ENCODE data around the gene C9orf50.
"Not testable (repeated sequence)": the region's sequence is repeated elsewhere in the genome, so short reads cannot be mapped to it uniquely, and the experiment has no call there.

C9orf50 gene, protein sequence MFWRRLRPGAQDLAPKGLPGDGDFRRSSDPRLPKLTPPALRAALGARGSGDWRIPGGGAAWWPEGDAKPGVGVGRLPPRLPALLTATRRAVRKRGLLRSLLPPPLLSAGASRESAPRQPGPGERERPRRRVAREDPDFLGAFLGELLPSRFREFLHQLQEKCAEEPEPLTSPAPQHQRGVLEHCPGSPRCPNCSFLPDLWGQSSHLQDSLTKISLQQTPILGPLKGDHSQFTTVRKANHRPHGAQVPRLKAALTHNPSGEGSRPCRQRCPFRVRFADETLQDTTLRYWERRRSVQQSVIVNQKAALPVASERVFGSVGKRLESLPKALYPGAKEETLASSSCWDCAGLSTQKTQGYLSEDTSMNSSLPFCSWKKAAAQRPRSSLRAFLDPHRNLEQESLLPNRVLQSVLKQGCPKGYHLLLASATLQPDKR

GRCh38 chr9:129620669-129621295, at the start of gene C9orf50:
C9orf50 (minus strand) TSS chr9:129621101; CDS start chr9:129620574, 527 bp downstream.
- DNase-seq = peak; percentile 87

- no peak for DNase-seq
Measured at GRCh38 chr9:129669946-129670345, 49.0 kb upstream of the C9orf50 start.

DNA sequence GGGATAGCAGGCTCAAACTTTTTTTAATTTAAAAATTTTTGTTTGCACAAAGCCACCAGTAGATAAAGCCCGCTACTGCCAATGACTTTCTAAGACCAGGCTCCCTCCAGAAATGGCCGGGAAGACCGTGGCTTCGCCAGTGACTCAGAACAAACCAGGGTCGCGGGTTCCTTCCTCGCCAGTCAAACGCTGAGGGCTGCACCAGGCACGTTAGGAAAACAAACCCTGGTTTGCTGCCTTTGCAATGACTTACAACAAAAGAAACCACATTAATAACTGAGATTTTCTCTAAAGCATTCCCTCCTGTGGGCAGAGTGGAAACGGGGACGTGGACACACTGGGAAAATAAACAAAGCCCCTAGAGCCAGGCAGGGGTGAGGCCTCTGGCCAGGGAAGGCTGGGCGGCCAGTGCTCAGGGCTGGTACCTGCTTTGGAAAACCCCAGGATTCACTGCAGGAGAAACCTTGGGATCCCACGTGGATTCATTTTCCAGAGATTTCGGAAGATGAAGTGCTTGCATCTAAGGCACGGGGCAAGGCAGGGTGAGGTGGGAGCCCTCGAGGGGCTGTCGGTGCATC, 48.3 kb upstream of the C9orf50 start:
- no peak for DNase-seq

DNA sequence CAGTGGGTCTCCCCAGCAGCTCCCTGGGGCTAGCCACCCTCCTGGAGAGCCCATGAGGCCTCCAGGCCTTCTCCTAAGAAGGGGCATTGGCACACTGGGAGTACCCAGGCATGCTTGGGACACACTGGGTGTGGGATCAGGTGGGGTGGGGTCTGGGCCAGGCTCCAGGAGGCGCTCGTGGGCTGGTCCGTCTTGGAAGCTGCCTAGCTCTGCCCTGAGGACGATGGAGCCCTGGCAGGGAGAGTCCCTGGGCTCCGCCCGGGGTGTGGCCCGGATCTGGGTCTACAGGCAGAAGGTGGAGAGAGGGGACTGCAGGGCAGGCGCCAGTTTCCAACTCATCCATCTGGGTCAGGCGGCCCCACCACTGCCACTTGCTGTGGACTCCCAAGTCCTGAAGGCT, 46.9 kb upstream of the C9orf50 start:
- no peak for DNase-seq

GRCh38 chr9:129667378-129667777, 46.5 kb upstream of the C9orf50 start:
- DNase-seq = no peak

DNA sequence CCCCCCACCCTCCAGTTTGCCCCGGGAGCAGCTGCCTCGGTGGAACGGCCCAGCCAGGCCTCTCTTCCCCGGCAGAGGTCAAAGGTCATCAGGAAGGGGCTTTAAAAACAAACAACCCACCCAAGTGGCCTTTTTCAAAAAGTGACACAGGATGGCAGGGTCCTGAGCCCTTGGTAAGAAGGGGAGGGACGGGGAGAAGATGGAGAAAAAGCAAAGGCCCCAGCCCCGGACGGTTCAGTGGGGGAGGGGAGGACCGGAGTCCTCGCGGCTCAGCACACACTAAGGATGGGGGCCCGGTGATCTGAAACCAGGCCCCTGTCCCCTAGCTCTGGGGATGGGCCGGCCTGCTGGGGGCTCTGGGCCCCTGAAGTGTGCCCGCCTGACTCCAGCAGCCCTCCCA, 45.7 kb upstream of the C9orf50 start:
- DNase-seq = no peak

DNA sequence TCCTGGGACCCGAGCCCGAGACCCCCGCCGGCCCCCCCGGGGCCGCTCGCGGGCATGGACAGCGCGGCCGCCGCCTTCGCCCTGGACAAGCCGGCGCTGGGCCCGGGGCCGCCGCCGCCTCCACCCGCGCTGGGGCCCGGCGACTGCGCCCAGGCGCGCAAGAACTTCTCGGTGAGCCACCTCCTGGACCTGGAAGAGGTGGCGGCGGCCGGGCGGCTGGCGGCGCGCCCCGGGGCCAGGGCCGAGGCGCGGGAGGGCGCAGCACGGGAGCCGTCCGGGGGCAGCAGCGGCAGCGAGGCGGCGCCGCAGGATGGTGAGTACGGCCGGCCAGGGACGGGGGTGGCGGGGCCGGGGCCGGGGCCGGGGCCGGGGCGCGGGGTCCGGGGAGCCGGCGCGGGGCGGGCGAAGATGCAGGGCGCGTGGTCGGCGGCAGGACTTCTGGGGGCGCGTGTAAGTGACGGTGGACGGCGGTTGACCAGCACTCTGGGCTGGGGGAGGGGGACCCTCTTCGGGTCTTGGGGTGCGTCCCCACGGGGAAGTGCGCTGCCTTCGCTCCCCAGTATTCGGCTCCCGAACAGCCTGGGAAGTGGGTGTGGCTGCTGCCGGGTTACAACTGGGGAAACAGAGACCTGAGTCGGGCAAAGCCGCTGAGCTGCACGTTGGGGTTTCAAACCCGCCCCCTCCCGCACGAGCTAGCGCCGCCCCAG, 45.1 kb upstream of the C9orf50 start:
- no peak for DNase-seq

- DNase-seq = no peak
Measured at GRCh38 chr9:129665389-129665775, 44.5 kb upstream of the C9orf50 start, which contains the start of gene PRRX2. PRRX2 (plus strand) TSS chr9:129665647; CDS start chr9:129665868, 221 bp downstream.

- no peak for DNase-seq
Measured at GRCh38 chr9:129664746-129665388, 44.0 kb upstream of the C9orf50 start.

- DNase-seq = not testable (repeated sequence)
Measured at GRCh38 chr9:129662239-129662638, 41.3 kb upstream of the C9orf50 start.

DNA sequence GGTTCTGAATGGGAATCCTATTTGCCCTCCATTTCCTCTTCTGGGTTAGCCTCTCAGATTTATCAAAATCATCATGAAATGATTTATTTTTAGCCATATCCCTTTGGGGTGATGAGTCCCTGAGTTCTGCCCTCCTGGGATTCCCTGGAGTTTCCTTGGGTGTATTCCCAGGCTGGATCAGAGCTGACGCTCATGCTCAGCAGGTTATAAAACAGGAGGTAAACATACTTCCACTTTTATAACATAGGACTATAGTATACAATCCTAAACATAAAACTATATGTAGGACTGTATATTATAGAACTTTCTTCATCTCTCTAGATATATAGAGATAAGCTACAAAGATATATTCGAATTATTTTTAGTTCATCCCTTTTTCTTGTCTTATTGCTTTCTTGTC, 40.1 kb upstream of the C9orf50 start:
- no peak for DNase-seq

- no peak for DNase-seq
Measured at GRCh38 chr9:129656795-129657390, 36.0 kb upstream of the C9orf50 start.

DNA sequence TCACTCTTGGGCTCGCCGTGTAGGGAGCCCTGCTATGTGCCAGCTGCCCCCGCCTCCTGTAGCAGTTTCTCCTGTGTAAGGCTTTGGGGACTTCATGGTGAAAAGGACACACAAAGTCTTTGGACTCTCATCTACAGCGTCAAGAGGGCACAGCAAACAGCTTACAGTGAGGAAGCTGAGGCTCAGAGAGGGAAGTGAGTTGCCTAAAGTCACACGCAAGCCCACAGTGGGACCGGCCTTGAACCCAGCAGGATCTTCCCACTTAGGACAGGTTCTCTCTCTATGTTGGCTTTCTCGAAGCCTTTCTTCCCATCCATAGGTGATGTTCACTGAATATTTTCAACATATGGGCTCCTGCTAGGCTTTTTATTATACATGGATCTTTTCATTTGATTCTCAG, 34.8 kb upstream of the C9orf50 start:
- DNase-seq = no peak

GRCh38 chr9:129655154-129655553, 34.3 kb upstream of the C9orf50 start:
- DNase-seq = no peak

GRCh38 chr9:129654554-129655040, 33.7 kb upstream of the C9orf50 start:
- no peak for DNase-seq

GRCh38 chr9:129653823-129654553, 33.1 kb upstream of the C9orf50 start:
- no peak for DNase-seq

- DNase-seq = no peak
Measured at GRCh38 chr9:129650680-129651235, 29.9 kb upstream of the C9orf50 start.

GRCh38 chr9:129649726-129650679, 29.1 kb upstream of the C9orf50 start:
- no peak for DNase-seq

GRCh38 chr9:129648764-129649115, 27.8 kb upstream of the C9orf50 start:
- DNase-seq = no peak
